Tongue (tissue), 2 donors: ENCODE measurements around the gene RORB. TPM values are rescaled to one million over a fixed set of nuclear protein-coding genes. Genes with fewer than 3 reads are reported as not detected.

Experiments
- DNase-seq: peaks from one replicate; pipeline ENCODE4 v3.0.0-alpha.2; 2015
- total RNA-seq: library from RNA; depleted of rRNA; stranded (reverse); fragments of >200 nt; gene quantifications from one replicate; pipeline ENCODE4 v1.2.3, GENCODE V29; 2014

Gene RORB
- total RNA-seq, 1 donor from 2014 or later = 0.92 TPM

DNA sequence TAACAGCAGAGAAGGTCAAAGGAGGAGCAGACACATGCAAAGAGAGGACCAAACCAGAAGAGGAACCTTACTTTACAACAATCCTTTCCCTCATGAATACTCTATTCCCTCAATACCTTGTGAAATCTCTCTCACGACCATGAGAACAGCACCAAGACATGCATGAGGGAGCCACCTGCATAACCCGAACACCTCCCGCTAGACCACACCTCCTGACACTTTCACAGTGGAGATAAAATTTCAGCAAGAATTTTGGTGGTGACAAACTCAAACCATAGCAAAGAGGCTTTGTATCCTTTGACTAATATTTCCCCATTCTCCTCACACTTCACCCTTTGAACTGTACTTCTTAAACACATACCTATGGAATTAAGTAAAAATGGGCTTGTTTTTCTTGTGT is 101.7 kb downstream of the RORB start:
- DNase-seq = no peak

- DNase-seq = peak; percentile 3
Measured at GRCh38 chr9:74609671-74610405, 112.7 kb downstream of the RORB start.

GRCh38 chr9:74610523-74611061 is 113.5 kb downstream of the RORB start:
- no peak for DNase-seq

GRCh38 chr9:74630228-74630627 is 133.1 kb downstream of the RORB start:
- no peak for DNase-seq

DNA sequence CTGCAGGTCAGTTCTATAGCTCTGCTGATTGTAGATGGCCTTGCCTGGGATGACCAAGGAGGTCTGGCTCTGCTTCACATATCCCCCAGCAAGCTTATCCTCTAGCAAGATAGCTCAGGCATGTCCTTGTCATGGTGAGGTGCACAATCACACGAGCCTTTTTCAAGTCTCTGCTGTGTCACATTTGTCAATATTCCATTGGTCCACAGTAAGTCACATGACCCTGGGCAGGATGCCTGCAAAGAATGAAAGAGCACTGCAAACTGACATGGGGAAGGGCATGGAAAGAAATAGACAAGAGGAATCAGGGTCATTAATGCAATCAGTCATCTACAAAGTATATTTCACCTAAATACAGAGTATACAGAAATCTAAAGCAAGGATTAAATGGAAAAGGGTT is 142.0 kb downstream of the RORB start:
- DNase-seq = no peak

DNA sequence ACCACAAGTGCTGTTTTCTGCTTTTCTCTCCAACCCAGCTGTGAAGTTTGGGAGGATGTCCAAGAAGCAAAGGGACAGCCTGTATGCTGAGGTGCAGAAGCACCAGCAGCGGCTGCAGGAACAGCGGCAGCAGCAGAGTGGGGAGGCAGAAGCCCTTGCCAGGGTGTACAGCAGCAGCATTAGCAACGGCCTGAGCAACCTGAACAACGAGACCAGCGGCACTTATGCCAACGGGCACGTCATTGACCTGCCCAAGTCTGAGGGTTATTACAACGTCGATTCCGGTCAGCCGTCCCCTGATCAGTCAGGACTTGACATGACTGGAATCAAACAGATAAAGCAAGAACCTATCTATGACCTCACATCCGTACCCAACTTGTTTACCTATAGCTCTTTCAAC is 145.2 kb downstream of the RORB start:
- DNase-seq = no peak

GRCh38 chr9:74643303-74643923 is 146.3 kb downstream of the RORB start:
- DNase-seq = no peak

- no peak for DNase-seq
Measured at GRCh38 chr9:74644023-74644422, 146.9 kb downstream of the RORB start.

- DNase-seq = peak; percentile 43
Measured at GRCh38 chr9:74645007-74645639, 148.0 kb downstream of the RORB start.

- DNase-seq = peak; percentile 13
Measured at GRCh38 chr9:74653410-74654080, 156.4 kb downstream of the RORB start.

- DNase-seq = no peak
Measured at GRCh38 chr9:74662674-74663073, 165.5 kb downstream of the RORB start.

DNA sequence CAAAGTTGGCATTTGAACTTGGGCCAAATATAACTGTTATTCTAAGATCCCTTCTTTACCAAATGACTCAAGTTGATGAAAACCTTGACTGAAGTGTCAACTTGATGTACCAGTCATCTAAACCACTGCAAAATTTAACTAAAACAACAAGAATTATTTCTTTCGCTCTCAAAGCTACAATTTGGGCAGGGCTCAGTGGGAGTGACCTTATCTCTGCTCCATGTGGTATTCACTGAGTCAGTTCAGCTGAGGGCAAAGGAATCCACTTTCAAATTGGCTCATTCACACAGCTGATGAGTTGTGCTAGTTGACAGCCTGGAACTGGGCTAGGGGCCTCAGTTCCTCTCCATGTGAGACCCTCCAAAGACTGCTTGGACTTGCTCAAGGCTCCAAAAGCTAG is 166.3 kb downstream of the RORB start:
- no peak for DNase-seq

GRCh38 chr9:74666625-74667316 is 169.6 kb downstream of the RORB start:
- DNase-seq = no peak

DNA sequence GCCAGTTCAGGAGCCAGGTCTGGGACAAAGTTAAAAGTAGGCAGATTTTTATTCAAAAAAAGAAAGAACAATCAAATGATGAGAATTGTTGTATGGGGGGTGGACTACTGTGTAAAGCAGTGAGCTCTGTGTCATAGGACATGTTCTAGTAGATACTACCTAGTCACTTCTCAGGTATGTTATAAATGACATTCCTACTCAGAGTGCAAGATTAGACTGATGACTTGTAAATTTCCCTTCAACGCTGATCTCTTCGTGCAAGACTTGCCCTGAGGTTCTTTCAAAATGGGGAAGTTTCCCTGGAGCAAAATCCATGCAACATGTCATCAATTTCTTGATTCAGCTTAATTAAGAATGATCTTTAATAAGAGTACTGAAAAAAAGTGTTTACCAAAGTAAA is 175.1 kb downstream of the RORB start:
- DNase-seq = no peak

- no peak for DNase-seq
Measured at GRCh38 chr9:74674077-74674476, 176.9 kb downstream of the RORB start.

DNA sequence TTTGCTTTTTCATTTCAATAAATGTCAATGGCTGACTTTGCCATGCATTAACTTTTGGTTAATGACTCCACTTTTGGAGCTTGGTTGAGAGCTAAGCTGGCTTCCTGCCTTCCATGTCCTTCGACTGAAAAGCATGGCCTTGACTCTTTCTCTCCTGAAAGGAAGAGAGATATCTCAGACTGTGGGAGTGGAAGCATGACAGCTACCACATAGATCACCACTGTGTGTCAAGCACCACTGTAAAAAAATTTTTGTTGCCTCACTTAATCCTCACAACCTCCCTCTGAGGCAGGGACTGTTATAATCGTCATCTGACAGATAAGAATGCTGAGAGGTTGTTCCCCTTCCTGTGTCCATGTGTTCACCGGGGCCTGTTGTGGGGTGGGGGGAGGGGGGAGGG is 184.8 kb downstream of the RORB start:
- no peak for DNase-seq

DNA sequence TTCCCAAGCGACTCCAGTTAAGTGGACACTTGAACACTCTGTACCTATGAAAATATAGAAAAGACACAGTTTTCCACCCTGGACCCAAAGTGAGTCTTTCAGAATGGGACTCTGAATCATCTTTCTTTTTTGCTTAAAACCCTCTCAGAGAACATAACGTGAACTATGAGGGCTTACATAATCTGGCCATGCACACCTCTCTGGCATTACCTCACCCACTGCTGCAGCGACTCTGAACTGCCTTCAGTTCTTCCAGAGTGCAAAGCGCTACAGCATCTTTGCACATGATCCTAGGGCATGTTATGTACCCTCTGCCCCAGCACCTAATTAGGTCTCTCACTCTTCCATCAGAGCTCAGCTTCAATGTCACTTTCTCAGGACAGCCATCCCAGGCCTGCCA is 186.2 kb downstream of the RORB start:
- no peak for DNase-seq

DNA sequence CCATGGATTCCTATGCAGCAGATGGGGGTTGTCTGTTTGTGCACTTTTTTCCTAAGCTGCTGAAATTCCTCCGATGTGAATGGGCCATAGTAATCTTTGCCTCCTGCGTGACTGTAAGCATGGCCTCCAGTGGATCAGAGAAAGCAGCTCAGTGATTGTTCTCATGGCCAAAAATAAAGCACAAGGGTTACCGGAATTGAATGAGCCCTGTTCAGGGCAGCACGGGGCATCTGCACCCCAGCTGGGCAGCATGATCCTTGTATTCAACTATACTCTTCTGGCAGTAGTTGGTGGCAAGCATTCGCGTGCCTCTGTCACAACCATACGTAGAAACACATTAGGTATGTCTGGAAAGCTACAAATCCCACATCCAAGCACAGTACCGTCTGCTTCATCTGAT is 193.9 kb downstream of the RORB start:
- no peak for DNase-seq

- DNase-seq = no peak
Measured at GRCh38 chr9:74696520-74696919, 199.4 kb downstream of the RORB start.

- DNase-seq = no peak
Measured at GRCh38 chr9:74697535-74697934, 200.4 kb downstream of the RORB start.

GRCh38 chr9:74711341-74711740 is 214.2 kb downstream of the RORB start:
- no peak for DNase-seq

DNA sequence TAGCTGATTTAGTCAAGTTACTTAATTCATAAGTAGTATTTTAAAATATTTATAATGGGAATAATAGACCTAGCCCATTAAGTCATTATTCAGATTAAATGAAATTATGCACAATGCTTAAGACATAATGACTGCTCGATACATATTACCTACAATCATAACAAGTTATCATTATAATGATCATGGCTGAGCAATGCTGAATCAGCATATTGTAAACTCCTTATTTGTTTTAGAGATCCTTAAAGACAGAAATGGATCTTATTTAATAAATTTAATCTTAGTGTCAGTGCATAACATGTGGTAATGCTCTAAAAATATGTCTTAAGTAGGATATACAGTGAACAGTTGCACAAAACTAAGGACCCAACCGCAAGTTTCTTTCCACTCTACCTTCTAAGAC is 221.6 kb downstream of the RORB start:
- DNase-seq = no peak
